IMR-90 (cell line): Measurements from ENCODE around the gene RLN3. TPM values are rescaled to one million over a fixed set of nuclear protein-coding genes. Genes with fewer than 3 reads are reported as not detected.

Source experiments
- ATAC-seq: fragments of 200-7000 bp; cut with Tn5 transposase; 2 replicates; pipeline ENCODE4 v1.9.1; 2020; ENCODE audit warnings: low read depth, mild to moderate bottlenecking, moderate library complexity
- BruUV-seq: library from RNA; stranded (reverse); fragments of 400-500 nt; replicated peaks from 2 replicates; lab custom pipeline; 2021; lab: Mats Ljungman, UMichigan
- CTCF ChIA-PET: fragments of 300-600 bp; formaldehyde crosslinking; extraction: SDS; loops from one replicate; lab custom pipeline; 2021; ENCODE audit warnings: antibody characterized with exemption; lab: Yijun Ruan, JAX
- POLR2A ChIA-PET: fragments of 300-600 bp; sonication (Branson Sonifier 250); formaldehyde crosslinking; loops from one replicate; lab custom pipeline; 2022; ENCODE audit warnings: antibody characterized with exemption; ENCODE audit not compliant: unreplicated experiment; lab: Charles Lee
- DNase-seq: peaks from one replicate; pipeline ENCODE4 v3.0.0; 2013
- H2AFZ ChIP-seq: replicated peaks from 2 replicates; pipeline ENCODE3; 2013; ENCODE audit warnings: low read length, mild to moderate bottlenecking; ENCODE audit not compliant: poor library complexity
- H2AK5ac ChIP-seq: 2 replicates; pipeline ENCODE4 v1.6.1; 2013; ENCODE audit warnings: low read depth, low read length, inconsistent platforms
- H2AK9ac ChIP-seq: replicated peaks from 2 replicates; pipeline ENCODE3; 2013; ENCODE audit warnings: mild to moderate bottlenecking, low read depth, low read length, moderate library complexity; ENCODE audit not compliant: poor library complexity
- H2BK120ac ChIP-seq: 2 replicates; pipeline ENCODE4 v1.6.1; 2013; ENCODE audit warnings: low read depth, low read length, inconsistent platforms
- H2BK15ac ChIP-seq: 3 replicates; pipeline ENCODE4 v1.6.1; 2013; ENCODE audit warnings: low read depth, low read length, inconsistent platforms
- H2BK20ac ChIP-seq: 2 replicates; pipeline ENCODE4 v1.6.1; 2013; ENCODE audit warnings: low read depth, mild to moderate bottlenecking, inconsistent platforms, low read length, moderate library complexity
- H2BK5ac ChIP-seq: 2 replicates; pipeline ENCODE4 v1.6.1; 2013; ENCODE audit warnings: mild to moderate bottlenecking, low read depth, low read length, inconsistent platforms; ENCODE audit not compliant: poor library complexity, severe bottlenecking
- H3K14ac ChIP-seq: replicated peaks from 2 replicates; pipeline ENCODE4 v1.6.1; 2013; ENCODE audit warnings: low read depth, low read length, inconsistent platforms
- H3K18ac ChIP-seq: 2 replicates; pipeline ENCODE4 v1.6.1; 2013; ENCODE audit warnings: low read depth, low read length, control low read depth
- H3K23ac ChIP-seq: 2 replicates; pipeline ENCODE4 v1.6.1; 2013; ENCODE audit warnings: low read depth, low read length, inconsistent platforms
- H3K27ac ChIP-seq: 2 replicates; pipeline ENCODE4 v1.5.1; 2013; ENCODE audit warnings: mild to moderate bottlenecking, control low read depth, low read length; ENCODE audit not compliant: insufficient read depth
- H3K27me3 ChIP-seq: 2 replicates; pipeline ENCODE4 v1.6.1; 2013; ENCODE audit warnings: low read length; ENCODE audit not compliant: control insufficient read depth, insufficient read depth
- H3K36me3 ChIP-seq: 2 replicates; pipeline ENCODE4 v1.6.1; 2013; ENCODE audit warnings: low read length, mixed read lengths; ENCODE audit not compliant: control insufficient read depth, insufficient read depth
- H3K4ac ChIP-seq: 2 replicates; pipeline ENCODE4 v1.6.1; 2013; ENCODE audit warnings: low read depth, low read length, inconsistent platforms
- H3K4me1 ChIP-seq: 2 replicates; pipeline ENCODE4 v1.6.1; 2013; ENCODE audit warnings: low read length, mixed read lengths; ENCODE audit not compliant: control insufficient read depth, insufficient read depth
- H3K4me2 ChIP-seq: 2 replicates; pipeline ENCODE4 v1.6.1; 2013; ENCODE audit warnings: low read depth, mild to moderate bottlenecking, control low read depth, low read length, moderate library complexity
- H3K4me3 ChIP-seq: 2 replicates; pipeline ENCODE4 v1.5.1; 2013; ENCODE audit warnings: low read depth, mild to moderate bottlenecking, control low read depth, low read length, moderate library complexity; ENCODE audit not compliant: insufficient read depth
- H3K56ac ChIP-seq: 2 replicates; pipeline ENCODE4 v1.6.1; 2013; ENCODE audit warnings: low read length, inconsistent platforms; ENCODE audit not compliant: insufficient read depth; ENCODE audit errors: extremely low read depth
- H3K79me1 ChIP-seq, 2 experiments: 2 replicates each; pipeline ENCODE4 v1.6.1; 2013; ENCODE audit warnings: low read length in 2 of 2, inconsistent platforms in 1 of 2, low read depth in 1 of 2
- H3K9ac ChIP-seq: 2 replicates; pipeline ENCODE4 v1.6.1; 2013; ENCODE audit warnings: low read depth, low read length, control low read depth
- H3K9me1 ChIP-seq: 2 replicates; pipeline ENCODE4 v1.6.1; 2013; ENCODE audit warnings: low read length, inconsistent platforms; ENCODE audit not compliant: insufficient read depth
- H3K9me3 ChIP-seq: 2 replicates; pipeline ENCODE4 v1.6.1; 2013; ENCODE audit warnings: low read length; ENCODE audit not compliant: control insufficient read depth, insufficient read depth
- H4K20me1 ChIP-seq: 2 replicates; pipeline ENCODE4 v1.6.1; 2013; ENCODE audit warnings: low read length, inconsistent platforms; ENCODE audit not compliant: insufficient read depth
- H4K5ac ChIP-seq: 2 replicates; pipeline ENCODE4 v1.6.1; 2013; ENCODE audit warnings: mild to moderate bottlenecking, low read depth, low read length, control low read depth
- H4K8ac ChIP-seq, 2 experiments: 2 replicates each; pipeline ENCODE4 v1.6.1; 2013; ENCODE audit warnings: low read depth in 2 of 2, low read length in 2 of 2, control low read depth in 1 of 2, inconsistent platforms in 1 of 2
- H4K91ac ChIP-seq: 2 replicates; pipeline ENCODE4 v1.6.1; 2013; ENCODE audit warnings: low read depth, low read length, inconsistent platforms; ENCODE audit not compliant: insufficient read depth
- CEBPB ChIP-seq: IDR thresholded peaks from 2 replicates; pipeline ENCODE4 v1.6.1; 2012; ENCODE audit warnings: low read depth, low read length, improper control_type of control experiment
- CHD1 ChIP-seq: IDR thresholded peaks from 2 replicates; pipeline ENCODE4 v1.6.1; 2012; ENCODE audit warnings: low read depth, low read length, improper control_type of control experiment
- CTCF ChIP-seq: conservative IDR thresholded peaks from 2 replicates; pipeline ENCODE4 v1.5.1; 2012; ENCODE audit warnings: mild to moderate bottlenecking, low read depth, low read length, improper control_type of control experiment
- ELK1 ChIP-seq: fragments of 150-350 bp; IDR thresholded peaks from 2 replicates; pipeline ENCODE4 v1.6.1; 2016; ENCODE audit warnings: low read depth, mild to moderate bottlenecking, low read length, moderate library complexity, borderline replicate concordance
- MAFK ChIP-seq: IDR thresholded peaks from 2 replicates; pipeline ENCODE4 v1.6.1; 2012; ENCODE audit warnings: low read depth, low read length, improper control_type of control experiment
- MAZ ChIP-seq: IDR thresholded peaks from 2 replicates; pipeline ENCODE4 v1.6.1; 2012; ENCODE audit warnings: low read depth, mild to moderate bottlenecking, low read length, improper control_type of control experiment, moderate library complexity, borderline replicate concordance
- MXI1 ChIP-seq: IDR thresholded peaks from 2 replicates; pipeline ENCODE4 v1.6.1; 2012; ENCODE audit warnings: low read depth, mild to moderate bottlenecking, low read length, moderate library complexity, borderline replicate concordance
- POLR2A ChIP-seq: IDR thresholded peaks from 2 replicates; pipeline ENCODE4 v1.6.1; 2012; ENCODE audit warnings: mild to moderate bottlenecking, low read depth, low read length
- RFX5 ChIP-seq: IDR thresholded peaks from 2 replicates; pipeline ENCODE4 v1.8.0; 2012; ENCODE audit warnings: low read depth, mild to moderate bottlenecking, low read length, moderate library complexity
- SMC3 ChIP-seq: fragments of 150-350 bp; IDR thresholded peaks from 2 replicates; pipeline ENCODE4 v1.6.1; 2016; ENCODE audit warnings: low read depth, mild to moderate bottlenecking, antibody characterized with exemption, low read length, moderate library complexity
- WGBS, 2 experiments: methylation state at CpG; one replicate each; pipeline versions ENCODE4 v1.1.5 to v1.1.7; 2013; ENCODE audit warnings: missing lambda C conversion rate in 2 of 2; ENCODE audit not compliant: insufficient read length in 1 of 2; ENCODE audit errors: extremely low coverage in 2 of 2; 5-methylcytosine and 5-hydroxymethylcytosine counted together
- dilution Hi-C: fragments of 300-500 bp; cut with HindIII; formaldehyde crosslinking; loops from one replicate; pipeline ENCODE4 v1.14.3; 2018; ENCODE audit warnings: low sequenced_read_pairs; ENCODE audit not compliant: unreplicated experiment
- in situ Hi-C: fragments of 300-500 bp; cut with MboI; formaldehyde crosslinking; loops from 3 replicates; pipeline ENCODE4 v1.14.3; 2019; ENCODE audit warnings: low sequenced_read_pairs, inconsistent platforms, mixed read lengths
- intact Hi-C: fragments of 100-400 bp; cut with micrococcal nuclease; formaldehyde crosslinking; loops from 2 replicates; pipeline ENCODE4 v1.10.0; 2022
- polyA plus RNA-seq, 3 experiments: library from polyadenylated mRNA; depleted of rRNA; stranded (reverse); fragments of >200 nt; gene quantifications; 2 replicates each; pipeline ENCODE4 v1.2.3, GENCODE V29; 2012; ENCODE audit warnings: low replicate concordance in 1 of 3
- total RNA-seq: library from RNA; depleted of rRNA; stranded (reverse); fragments of >200 nt; gene quantifications from 2 replicates; pipeline ENCODE4 v1.2.3, GENCODE V29; 2012

The RLN3 gene
- total and polyA plus RNA-seq, 2 of the 4 experiments (the other 2 are of a cell fraction): not detected

- no peak overlapping the region for H2BK120ac ChIP-seq
- in situ Hi-C loops: no loop called here
These were observed 47.6 kb upstream of the RLN3 start for GRCh38 chr19:13980340-13980739.

More at GRCh38 chr19:13980340-13980739, 47.6 kb upstream of the RLN3 start:
- Histone ChIP-seq H4K20me1 (no peaks in the 10 kb centered on the region), H3K4me3 (no peak overlapping the region), H4K8ac (no peak overlapping the region), H3K79me1 (peaks cover 0 to 1% of the 10 kb centered on the region in 2 experiments; a peak in 1 of 4 replicates), H3K4me2 (no peak overlapping the region), H4K5ac (no peak overlapping the region), H2BK5ac (no peak overlapping the region), H2BK20ac (no peak overlapping the region), H3K9ac (no peak overlapping the region), H3K23ac (no peak overlapping the region), H3K4ac (no peak overlapping the region), H4K91ac (no peak overlapping the region), H2BK15ac (no peak overlapping the region), H2AK5ac (no peak overlapping the region), H3K9me3 (no peaks in the 10 kb centered on the region), H3K56ac (no peak overlapping the region), H3K4me1 (no peaks in the 10 kb centered on the region), H3K14ac (no peak overlapping the region), H3K9me1 (no peaks in the 10 kb centered on the region), H2AK9ac (no peak overlapping the region), H2AFZ (no peak overlapping the region), H3K18ac (no peak overlapping the region), H3K36me3 (peaks cover 9% of the 10 kb centered on the region; the same call in 1 of the 2 replicates), H3K27me3 (no peaks in the 10 kb centered on the region), H3K27ac (no peak overlapping the region)
- BruUV-seq: no TSS peak
- WGBS, 2 experiments: 93% methylated on average over 5 of the region's 15 CpGs; no CpG with 5 or more reads in 1 of the 2 experiments
- dilution Hi-C loops: no loop called here
- ATAC-seq: no peak
- no peak for DNase-seq
- CTCF ChIA-PET: no interaction called here
- POLR2A ChIA-PET: no interaction called here
- intact Hi-C loops: no loop called here
- TF ChIP-seq SMC3: no peak
- TF ChIP-seq MAFK: no peak
- no peak for TF ChIP-seq MAZ
- no peak for TF ChIP-seq CEBPB
- no peak for TF ChIP-seq POLR2A
- TF ChIP-seq RFX5: no peak
- TF ChIP-seq CHD1: no peak
- TF ChIP-seq CTCF: no peak
- TF ChIP-seq MXI1: no peak
- TF ChIP-seq ELK1: no peak
